ENCODE data around the gene RANBP10. TPM values are rescaled to one million over a fixed set of nuclear protein-coding genes. Genes with fewer than 3 reads are reported as not detected.

RANBP10 gene
- total and polyA plus RNA-seq, 2 of the 13 experiments (the other 11 are each of a cell fraction or from before 2014, with no cell fraction given): 9.2 to 22.7 TPM

DNA sequence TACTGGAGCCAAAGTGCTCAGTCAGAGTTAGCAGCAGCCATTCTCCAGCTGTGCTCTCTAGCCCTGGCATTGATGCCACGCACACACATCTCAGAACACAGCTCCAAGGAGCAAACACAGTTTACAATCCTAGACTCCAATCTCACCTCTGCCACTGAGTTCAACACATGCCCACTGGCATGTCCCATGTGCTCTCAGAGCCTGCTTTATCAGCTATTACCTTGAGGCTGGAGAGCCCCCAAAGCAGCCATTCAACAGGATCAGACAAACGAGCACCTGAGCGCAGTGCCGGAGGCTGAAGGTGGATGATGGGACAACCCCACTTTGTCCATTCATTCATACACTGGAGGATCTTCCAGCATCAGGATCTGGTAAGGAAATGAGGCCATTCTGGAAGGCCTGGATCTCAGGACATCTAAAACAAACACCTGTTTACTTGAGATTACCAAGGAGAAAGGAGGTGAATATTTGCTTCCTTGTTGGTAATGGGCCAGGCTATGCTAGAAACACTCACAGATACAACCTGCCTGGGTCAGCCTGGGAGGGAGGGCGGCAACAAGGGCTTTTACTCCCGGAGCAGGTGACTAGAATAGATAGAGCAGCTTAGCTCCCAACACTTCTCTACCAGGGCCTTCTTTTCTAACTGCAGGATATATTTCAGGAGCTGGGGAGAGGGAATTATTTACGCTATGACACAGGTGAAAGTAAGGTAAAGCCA, 25.4 kb downstream of the RANBP10 start:
- ATAC-seq (no peak; the same call in 2 of the 3 replicates), DNase-seq (ENCODE audit: low spot score) (no peak), FAIRE-seq (no peak)
- BruUV-seq (replicated peaks): no TSS peak
- Histone ChIP-seq H4K20me1 (ENCODE audit: insufficient read depth, low read length) (peaks cover 3% of the 10 kb centered on the region; the same call in 1 of the 2 replicates), H2AFZ (ENCODE audit: low read length) (no peak overlapping the region), H3K4me1 (ENCODE audit: insufficient read depth, low read length) (peaks cover 21% of the 10 kb centered on the region), H3K4me3 (replicated peaks in 1 of 3; ENCODE audit: insufficient read depth in 1 of 3, low read depth in 2 of 3, low read length in 3 of 3) (no peak overlapping the region), H3K79me2 (ENCODE audit: insufficient read depth, low read length) (peaks cover 22% of the 10 kb centered on the region), H3K9me3 (ENCODE audit: low read length) (no peaks in the 10 kb centered on the region), H3K27ac (ENCODE audit: extremely low read length, insufficient read depth, low read length) (no peak overlapping the region), H3K9ac (ENCODE audit: insufficient read depth, low read depth, low read length) (no peak overlapping the region), H3K36me3 (replicated peaks in 1 of 2; ENCODE audit: control insufficient read depth in 1 of 2, insufficient read depth in 2 of 2, low read length in 2 of 2) (peaks cover 5 to 16% of the 10 kb centered on the region in 2 experiments; a peak in 4 of 5 replicates), H3K27me3 (ENCODE audit: control insufficient read depth in 1 of 2, insufficient read depth in 2 of 2, low read length in 2 of 2) (no peaks in the 10 kb centered on the region), H3K4me2 (ENCODE audit: low read depth, low read length) (no peak overlapping the region)
- in situ Hi-C loops (cut with HindIII; ENCODE audit: extremely low pct_ligation_motif_present, low pct_unique_long_range_greater_than_20kb) (no loop called here), intact Hi-C loops (cut with micrococcal nuclease; ENCODE audit: unreplicated experiment) (no loop called here)
- 97% methylated on average over 7 of the region's 7 CpGs for WGBS (ENCODE audit: low lambda C conversion rate)
- TF ChIP-seq SMAD3 (CRISPR knock-in tag; IDR thresholded peaks at IDR 0.05): no peak
- TF ChIP-seq, protein P1, sequence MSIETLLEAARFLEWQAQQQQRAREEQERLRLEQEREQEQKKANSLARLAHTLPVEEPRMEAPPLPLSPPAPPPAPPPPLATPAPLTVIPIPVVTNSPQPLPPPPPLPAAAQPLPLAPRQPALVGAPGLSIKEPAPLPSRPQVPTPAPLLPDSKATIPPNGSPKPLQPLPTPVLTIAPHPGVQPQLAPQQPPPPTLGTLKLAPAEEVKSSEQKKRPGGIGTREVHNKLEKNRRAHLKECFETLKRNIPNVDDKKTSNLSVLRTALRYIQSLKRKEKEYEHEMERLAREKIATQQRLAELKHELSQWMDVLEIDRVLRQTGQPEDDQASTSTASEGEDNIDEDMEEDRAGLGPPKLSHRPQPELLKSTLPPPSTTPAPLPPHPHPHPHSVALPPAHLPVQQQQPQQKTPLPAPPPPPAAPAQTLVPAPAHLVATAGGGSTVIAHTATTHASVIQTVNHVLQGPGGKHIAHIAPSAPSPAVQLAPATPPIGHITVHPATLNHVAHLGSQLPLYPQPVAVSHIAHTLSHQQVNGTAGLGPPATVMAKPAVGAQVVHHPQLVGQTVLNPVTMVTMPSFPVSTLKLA (IDR thresholded peaks at IDR 0.05): peak; percentile 94
- ChIA-PET POLR2A (interaction anchor here (1.5 kb wide), 1 partner anchor 115 kb away, joined by 4 read pairs; the partner anchor contains the start of genes C16orf86 and ENKD1), CTCF (ENCODE audit: low intra/inter-chr PET ratio, low total read pairs) (no interaction called here)

DNA sequence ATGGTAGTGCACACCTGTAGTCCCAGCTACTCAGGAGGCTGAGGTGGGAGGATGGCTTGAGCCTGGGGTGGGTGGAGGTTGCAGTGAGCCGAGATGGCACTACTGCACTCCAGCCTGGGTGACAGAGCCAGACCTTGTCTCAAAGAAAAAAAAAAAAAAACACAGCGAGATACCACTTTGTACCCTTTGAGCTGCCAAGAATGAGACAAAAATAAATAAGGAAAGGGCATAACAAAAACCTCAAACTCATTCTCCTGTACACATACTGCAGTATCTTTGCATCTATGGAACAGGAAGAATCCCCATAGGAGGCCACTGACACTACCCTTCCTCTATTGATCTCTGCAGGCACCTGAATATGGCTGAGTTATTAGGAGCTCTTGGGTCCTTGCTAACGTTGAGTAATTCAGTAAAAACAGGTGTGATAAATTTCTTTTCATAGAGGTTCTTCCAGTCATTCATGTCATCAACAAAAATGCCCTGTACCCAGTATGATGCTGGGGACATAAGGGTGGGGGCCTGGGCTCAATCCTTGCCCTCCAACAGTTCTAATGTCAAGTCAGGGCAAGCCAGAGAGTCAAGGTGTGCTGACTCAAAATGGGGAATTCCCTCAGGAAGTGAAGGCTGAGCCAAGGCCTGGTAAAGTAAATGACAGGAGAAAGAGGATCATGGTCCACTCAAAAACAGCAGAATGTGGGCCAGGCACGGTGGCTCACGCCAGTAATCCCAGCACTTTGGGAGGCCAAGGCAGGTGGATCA, 26.9 kb downstream of the RANBP10 start:
- 84% methylated on average over 5 of the region's 5 CpGs for WGBS (ENCODE audit: low lambda C conversion rate)
- Histone ChIP-seq H3K27ac (ENCODE audit: extremely low read length, insufficient read depth, low read length) (no peak overlapping the region), H3K9me3 (ENCODE audit: low read length) (peaks cover 5% of the 10 kb centered on the region; the same call in 1 of the 2 replicates), H2AFZ (ENCODE audit: low read length) (no peak overlapping the region), H3K4me2 (ENCODE audit: low read depth, low read length) (no peak overlapping the region), H3K9ac (ENCODE audit: insufficient read depth, low read depth, low read length) (no peak overlapping the region), H3K4me3 (replicated peaks in 1 of 3; ENCODE audit: insufficient read depth in 1 of 3, low read depth in 2 of 3, low read length in 3 of 3) (no peak overlapping the region), H4K20me1 (ENCODE audit: insufficient read depth, low read length) (peaks cover 3% of the 10 kb centered on the region; the same call in 1 of the 2 replicates), H3K79me2 (ENCODE audit: insufficient read depth, low read length) (peaks cover 28% of the 10 kb centered on the region), H3K27me3 (ENCODE audit: control insufficient read depth in 1 of 2, insufficient read depth in 2 of 2, low read length in 2 of 2) (no peaks in the 10 kb centered on the region), H3K36me3 (replicated peaks in 1 of 2; ENCODE audit: control insufficient read depth in 1 of 2, insufficient read depth in 2 of 2, low read length in 2 of 2) (peaks cover 5 to 16% of the 10 kb centered on the region in 2 experiments; a peak in 4 of 5 replicates), H3K4me1 (ENCODE audit: insufficient read depth, low read length) (peaks cover 32% of the 10 kb centered on the region)
- POLR2A ChIA-PET: interaction anchor here (1.5 kb wide), 1 partner anchor 113 kb away, joined by 4 read pairs; the partner anchor contains the start of genes C16orf86 and ENKD1
- intact Hi-C loops (cut with micrococcal nuclease; ENCODE audit: unreplicated experiment) (no loop called here), in situ Hi-C loops (cut with HindIII; ENCODE audit: extremely low pct_ligation_motif_present, low pct_unique_long_range_greater_than_20kb) (no loop called here)
- CTCF ChIA-PET (ENCODE audit: low intra/inter-chr PET ratio, low total read pairs): no interaction called here
- no peak for FAIRE-seq
- no peak for DNase-seq (ENCODE audit: low spot score)
- no TSS peak for BruUV-seq (replicated peaks)
- peak; percentile 32; the same call in 2 of the 3 replicates for ATAC-seq
- TF ChIP-seq RELA (CRISPR knock-in tag; IDR thresholded peaks at IDR 0.05): peak; percentile 55; the same call in 1 of the 2 replicates
- TF ChIP-seq ZNF333 (CRISPR knock-in tag; IDR thresholded peaks at IDR 0.05; ENCODE audit: borderline replicate concordance): no peak
- 0 out of 2 replicates have a peak, but pooled peaks have one; percentile 25 for TF ChIP-seq HOXA3 (CRISPR knock-in tag; IDR thresholded peaks at IDR 0.05)
- TF ChIP-seq EP300 (IDR thresholded peaks at IDR 0.05; ENCODE audit: low read depth in 2 of 2, low read length in 2 of 2): no peak
- TF ChIP-seq EP300 (CRISPR knock-in tag; IDR thresholded peaks at IDR 0.05; ENCODE audit: borderline replicate concordance): no peak
- no peak for TF ChIP-seq ZNF33B (CRISPR knock-in tag; IDR thresholded peaks at IDR 0.05)
- no peak for TF ChIP-seq ATAD3A (CRISPR knock-in tag; IDR thresholded peaks at IDR 0.05)
- TF ChIP-seq ATF1 (CRISPR knock-in tag; IDR thresholded peaks at IDR 0.05): no peak
- TF ChIP-seq, protein P2, sequence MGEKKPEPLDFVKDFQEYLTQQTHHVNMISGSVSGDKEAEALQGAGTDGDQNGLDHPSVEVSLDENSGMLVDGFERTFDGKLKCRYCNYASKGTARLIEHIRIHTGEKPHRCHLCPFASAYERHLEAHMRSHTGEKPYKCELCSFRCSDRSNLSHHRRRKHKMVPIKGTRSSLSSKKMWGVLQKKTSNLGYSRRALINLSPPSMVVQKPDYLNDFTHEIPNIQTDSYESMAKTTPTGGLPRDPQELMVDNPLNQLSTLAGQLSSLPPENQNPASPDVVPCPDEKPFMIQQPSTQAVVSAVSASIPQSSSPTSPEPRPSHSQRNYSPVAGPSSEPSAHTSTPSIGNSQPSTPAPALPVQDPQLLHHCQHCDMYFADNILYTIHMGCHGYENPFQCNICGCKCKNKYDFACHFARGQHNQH (CRISPR knock-in tag; IDR thresholded peaks at IDR 0.05): no peak
- TF ChIP-seq ZNF180 (CRISPR knock-in tag; IDR thresholded peaks at IDR 0.05; ENCODE audit: borderline replicate concordance, low read depth): no peak
- TF ChIP-seq, protein P3, sequence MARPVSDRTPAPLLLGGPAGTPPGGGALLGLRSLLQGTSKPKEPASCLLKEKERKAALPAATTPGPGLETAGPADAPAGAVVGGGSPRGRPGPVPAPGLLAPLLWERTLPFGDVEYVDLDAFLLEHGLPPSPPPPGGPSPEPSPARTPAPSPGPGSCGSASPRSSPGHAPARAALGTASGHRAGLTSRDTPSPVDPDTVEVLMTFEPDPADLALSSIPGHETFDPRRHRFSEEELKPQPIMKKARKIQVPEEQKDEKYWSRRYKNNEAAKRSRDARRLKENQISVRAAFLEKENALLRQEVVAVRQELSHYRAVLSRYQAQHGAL (CRISPR knock-in tag; IDR thresholded peaks at IDR 0.05; ENCODE audit: not compliant biosample characterization): no peak

All from HepG2 (cell line).